ENCODE data around the gene CRYGN.

CRYGN gene

GRCh38 chr7:151395036-151395367, 44.9 kb downstream of the CRYGN start:
- no peak for TF ChIP-seq CTCF (conservative IDR thresholded peaks at IDR 0.05; ENCODE audit: low read depth, low read length)
- no peak overlapping the region for H3K4me3 ChIP-seq (ENCODE audit: low read depth, low read length)
- no peak for DNase-seq (ENCODE audit: low read depth)

- no peak overlapping the region for H3K4me3 ChIP-seq (ENCODE audit: low read depth, low read length)
- no peak for TF ChIP-seq CTCF (conservative IDR thresholded peaks at IDR 0.05; ENCODE audit: low read depth, low read length)
- DNase-seq (ENCODE audit: low read depth) = no peak
These were observed 45.6 kb downstream of the CRYGN start for GRCh38 chr7:151394076-151395035.

- DNase-seq (ENCODE audit: low read depth) = no peak
- TF ChIP-seq CTCF (conservative IDR thresholded peaks at IDR 0.05; ENCODE audit: low read depth, low read length) = no peak
- no peak overlapping the region for H3K4me3 ChIP-seq (ENCODE audit: low read depth, low read length)
These were observed 46.6 kb downstream of the CRYGN start for GRCh38 chr7:151393031-151393977.

- TF ChIP-seq CTCF (conservative IDR thresholded peaks at IDR 0.05; ENCODE audit: low read depth, low read length) = no peak
- no peak overlapping the region for H3K4me3 ChIP-seq (ENCODE audit: low read depth, low read length)
- DNase-seq (ENCODE audit: low read depth) = no peak
These were observed 47.5 kb downstream of the CRYGN start for GRCh38 chr7:151392426-151392825.

GRCh38 chr7:151392002-151392401, 47.9 kb downstream of the CRYGN start:
- TF ChIP-seq CTCF (conservative IDR thresholded peaks at IDR 0.05; ENCODE audit: low read depth, low read length) = no peak
- no peak for DNase-seq (ENCODE audit: low read depth)
- no peak overlapping the region for H3K4me3 ChIP-seq (ENCODE audit: low read depth, low read length)

GRCh38 chr7:151391358-151391730, 48.6 kb downstream of the CRYGN start:
- no peak for DNase-seq (ENCODE audit: low read depth)
- no peak overlapping the region for H3K4me3 ChIP-seq (ENCODE audit: low read depth, low read length)
- no peak for TF ChIP-seq CTCF (conservative IDR thresholded peaks at IDR 0.05; ENCODE audit: low read depth, low read length)

Measured in choroid plexus epithelial cell (primary cell).